Uterus (tissue), 4 donors: Measurements from ENCODE around the gene CHST8. TPM values are rescaled to one million over a fixed set of nuclear protein-coding genes. Genes with fewer than 3 reads are reported as not detected.

Source experiments
- DNase-seq, 2 donors: peaks; one replicate each; pipeline ENCODE4 v3.0.0-alpha.2; 2019 to 2020
- H3K27ac ChIP-seq, 2 donors: fragments of 200-600 bp; sonication (generic); 1 replicate in 1 of 2; 2 replicates in 1 of 2; pipeline ENCODE4 v1.5.1; 2016 to 2018
- H3K27me3 ChIP-seq, 2 donors: fragments of 200-600 bp; sonication (generic); one replicate each; pipeline ENCODE4 v1.5.1; 2018 to 2019; ENCODE audit warnings: control low read depth in 1 of 2
- H3K36me3 ChIP-seq, 2 donors: fragments of 200-600 bp; sonication (generic); one replicate each; pipeline ENCODE4 v1.5.1; 2019; ENCODE audit warnings: control low read depth in 1 of 2
- H3K4me1 ChIP-seq, 2 donors: fragments of 200-600 bp; sonication (generic); one replicate each; pipeline ENCODE4 v1.5.1; 2018 to 2019; ENCODE audit warnings: control low read depth in 1 of 2
- H3K4me3 ChIP-seq, 2 donors: fragments of 200-600 bp; sonication (generic); 1 replicate in 1 of 2; 2 replicates in 1 of 2; pipeline ENCODE4 v1.5.1; 2018 to 2019; ENCODE audit warnings: mild to moderate bottlenecking in 1 of 2
- H3K9me3 ChIP-seq, 2 donors: fragments of 200-600 bp; sonication (generic); one replicate each; pipeline ENCODE4 v1.5.1; 2019; ENCODE audit warnings: control low read depth in 1 of 2
- POLR2A ChIP-seq, 2 donors: fragments of 450-650 bp; IDR thresholded peaks; one replicate each; pipeline ENCODE4 v1.6.1; 2016; ENCODE audit warnings: antibody characterized with exemption in 2 of 2, mild to moderate bottlenecking in 1 of 2, moderate library complexity in 1 of 2
- intact Hi-C: fragments of 100-400 bp; cut with DNase I; formaldehyde crosslinking; loops from one replicate; pipeline ENCODE4 v1.15.1; 2023; ENCODE audit warnings: low total_unique reads
- total RNA-seq, 4 donors: library from RNA; depleted of rRNA in 3 of 4; stranded (reverse); fragments of >200 nt in 3 of 4; gene quantifications; one replicate each; pipeline versions ENCODE4 v1.1.0 to v1.2.4, GENCODE V29; 2014 to 2023
- TF ChIP-seq, protein P1 (sequence below), 4 experiments: fragments of 200-600 bp in 2 of 4; fragments of 450-650 bp in 2 of 4; sonication (generic) in 2 of 4; IDR thresholded peaks; one replicate each; pipeline ENCODE4 v1.5.1; 2016 to 2019; ENCODE audit warnings: antibody characterized with exemption in 4 of 4, mild to moderate bottlenecking in 2 of 4, moderate library complexity in 1 of 4
- donor health status: DM: yes; HTN: yes; CAD: no.

The CHST8 gene
- total RNA-seq, 4 donors from 2014 or later: 0.26 to 0.95 (median 0.69) TPM; not detected in 1

DNA sequence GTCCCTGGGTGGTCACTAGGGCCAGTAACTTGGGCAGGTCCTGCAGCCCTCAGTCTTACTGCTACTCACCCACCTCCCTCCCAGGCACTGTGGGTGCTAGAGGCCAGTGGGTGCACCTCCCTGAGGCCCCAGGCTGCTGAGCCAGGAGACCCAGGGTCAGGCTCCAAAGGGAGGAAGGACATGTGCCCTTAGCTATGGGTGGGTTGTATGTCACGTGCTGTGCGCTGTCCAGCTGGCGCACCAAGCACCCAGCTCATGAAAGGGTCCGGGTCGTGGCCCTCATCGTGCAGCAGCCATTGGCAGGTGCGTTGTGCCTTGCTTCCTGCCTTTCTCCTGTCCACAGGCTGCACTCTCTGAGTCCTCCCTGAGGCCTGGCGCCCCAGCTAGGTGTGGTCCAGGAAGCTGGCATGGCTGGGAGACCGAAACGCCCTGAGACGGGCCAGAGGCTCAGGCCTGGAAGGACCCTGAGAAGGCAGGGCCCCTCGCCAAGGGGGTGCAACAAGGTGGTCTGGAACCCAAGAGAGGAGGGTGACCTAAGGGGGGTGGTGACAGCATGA, 127.9 kb downstream of the CHST8 start:
- intact Hi-C loops: no loop called here
- no peak for DNase-seq
- no peaks in the 10 kb centered on the region for H3K36me3 ChIP-seq
- H3K9me3 ChIP-seq: no peaks in the 10 kb centered on the region
- no peak overlapping the region for H3K27ac ChIP-seq
- no peaks in the 10 kb centered on the region for H3K27me3 ChIP-seq
- no peaks in the 10 kb centered on the region for H3K4me1 ChIP-seq
- TF ChIP-seq, protein P1, sequence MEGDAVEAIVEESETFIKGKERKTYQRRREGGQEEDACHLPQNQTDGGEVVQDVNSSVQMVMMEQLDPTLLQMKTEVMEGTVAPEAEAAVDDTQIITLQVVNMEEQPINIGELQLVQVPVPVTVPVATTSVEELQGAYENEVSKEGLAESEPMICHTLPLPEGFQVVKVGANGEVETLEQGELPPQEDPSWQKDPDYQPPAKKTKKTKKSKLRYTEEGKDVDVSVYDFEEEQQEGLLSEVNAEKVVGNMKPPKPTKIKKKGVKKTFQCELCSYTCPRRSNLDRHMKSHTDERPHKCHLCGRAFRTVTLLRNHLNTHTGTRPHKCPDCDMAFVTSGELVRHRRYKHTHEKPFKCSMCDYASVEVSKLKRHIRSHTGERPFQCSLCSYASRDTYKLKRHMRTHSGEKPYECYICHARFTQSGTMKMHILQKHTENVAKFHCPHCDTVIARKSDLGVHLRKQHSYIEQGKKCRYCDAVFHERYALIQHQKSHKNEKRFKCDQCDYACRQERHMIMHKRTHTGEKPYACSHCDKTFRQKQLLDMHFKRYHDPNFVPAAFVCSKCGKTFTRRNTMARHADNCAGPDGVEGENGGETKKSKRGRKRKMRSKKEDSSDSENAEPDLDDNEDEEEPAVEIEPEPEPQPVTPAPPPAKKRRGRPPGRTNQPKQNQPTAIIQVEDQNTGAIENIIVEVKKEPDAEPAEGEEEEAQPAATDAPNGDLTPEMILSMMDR (IDR thresholded peaks at IDR 0.05): no peak
- no peak for TF ChIP-seq POLR2A (IDR thresholded peaks at IDR 0.05)
- no peak overlapping the region for H3K4me3 ChIP-seq

- no peak for TF ChIP-seq POLR2A (IDR thresholded peaks at IDR 0.05)
- TF ChIP-seq, protein P1 (IDR thresholded peaks at IDR 0.05): no peak
- intact Hi-C loops: no loop called here
Observed at GRCh38 chr19:33750587-33751435, 129.1 kb downstream of the CHST8 start.

DNA sequence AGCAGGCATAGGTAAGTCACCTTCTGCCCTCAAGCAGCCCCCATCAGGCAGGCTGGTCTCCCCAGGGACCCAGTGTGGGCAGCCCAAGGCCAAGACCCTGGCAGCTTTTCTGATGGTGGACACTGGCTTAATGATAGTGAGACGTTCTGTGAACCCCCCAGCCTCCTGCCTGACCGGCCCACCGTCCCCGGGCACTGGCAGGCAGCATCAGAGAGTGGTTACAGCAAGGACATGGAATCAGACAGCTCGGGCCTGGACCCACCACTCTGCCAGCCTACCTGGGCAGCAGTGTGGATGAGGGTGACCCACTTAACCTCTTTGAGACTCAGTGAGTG, 129.7 kb downstream of the CHST8 start:
- no peaks in the 10 kb centered on the region for H3K9me3 ChIP-seq
- no peak overlapping the region for H3K27ac ChIP-seq
- TF ChIP-seq, protein P1 (IDR thresholded peaks at IDR 0.05): no peak
- no peak for TF ChIP-seq POLR2A (IDR thresholded peaks at IDR 0.05)
- DNase-seq: no peak
- H3K36me3 ChIP-seq: no peaks in the 10 kb centered on the region
- no peak overlapping the region for H3K4me3 ChIP-seq
- H3K27me3 ChIP-seq: no peaks in the 10 kb centered on the region
- H3K4me1 ChIP-seq: no peaks in the 10 kb centered on the region
- intact Hi-C loops: no loop called here

More at GRCh38 chr19:33750587-33751435, 129.1 kb downstream of the CHST8 start:
- H3K9me3 ChIP-seq: no peaks in the 10 kb centered on the region
- H3K27me3 ChIP-seq: no peaks in the 10 kb centered on the region
- no peak overlapping the region for H3K4me3 ChIP-seq
- no peak for DNase-seq
- H3K27ac ChIP-seq: no peak overlapping the region
- H3K4me1 ChIP-seq: no peaks in the 10 kb centered on the region
- no peaks in the 10 kb centered on the region for H3K36me3 ChIP-seq

DNA sequence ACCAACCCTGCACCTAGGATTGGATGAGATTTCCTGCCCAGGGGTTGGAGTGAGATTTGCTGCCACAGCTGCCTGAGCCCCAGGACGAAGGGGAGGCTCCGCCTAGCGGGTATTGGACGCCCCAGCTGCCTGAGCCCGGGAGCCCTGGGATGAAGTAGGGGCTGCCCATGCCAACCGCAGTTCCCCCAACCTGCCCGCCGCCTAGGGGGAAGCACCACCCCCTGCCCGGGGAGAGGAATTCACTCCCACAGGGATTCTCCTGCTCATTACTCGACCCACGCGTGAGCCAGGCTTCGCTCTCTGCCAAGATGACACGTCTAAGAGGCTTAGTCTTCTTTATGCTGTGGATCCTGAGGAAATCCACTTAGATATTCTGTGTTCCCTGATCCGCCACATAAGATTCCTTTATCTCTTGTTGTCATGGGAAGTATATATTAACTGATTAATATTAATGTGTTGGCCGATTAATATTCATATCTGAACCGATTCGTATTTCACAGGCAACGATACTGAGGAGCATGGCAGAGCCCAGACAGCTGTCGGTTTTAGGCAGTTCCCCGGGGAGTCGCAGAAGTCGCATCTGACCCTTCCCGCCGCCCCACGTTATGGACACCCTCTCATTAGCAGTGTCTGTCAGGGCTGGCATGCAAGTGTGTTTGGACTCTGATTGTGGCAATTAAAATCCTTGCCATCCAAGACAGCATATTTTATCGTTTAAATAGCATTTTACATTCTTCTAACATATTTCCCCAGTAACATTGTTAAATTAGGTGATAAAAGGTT, 130.5 kb downstream of the CHST8 start:
- DNase-seq: no peak
- intact Hi-C loops: no loop called here
- H3K36me3 ChIP-seq: no peaks in the 10 kb centered on the region
- H3K4me1 ChIP-seq: no peaks in the 10 kb centered on the region
- H3K4me3 ChIP-seq: no peak overlapping the region
- no peak for TF ChIP-seq POLR2A (IDR thresholded peaks at IDR 0.05)
- TF ChIP-seq, protein P1 (IDR thresholded peaks at IDR 0.05): no peak
- no peaks in the 10 kb centered on the region for H3K9me3 ChIP-seq
- H3K27me3 ChIP-seq: no peaks in the 10 kb centered on the region
- H3K27ac ChIP-seq: no peak overlapping the region

- Histone ChIP-seq H3K36me3 (no peaks in the 10 kb centered on the region), H3K27ac (no peak overlapping the region), H3K4me3 (no peak overlapping the region), H3K4me1 (no peaks in the 10 kb centered on the region), H3K9me3 (no peaks in the 10 kb centered on the region), H3K27me3 (no peaks in the 10 kb centered on the region)
- TF ChIP-seq POLR2A (IDR thresholded peaks at IDR 0.05): no peak
- TF ChIP-seq, protein P1 (IDR thresholded peaks at IDR 0.05): no peak
- DNase-seq: no peak
- intact Hi-C loops: no loop called here
Observed at GRCh38 chr19:33752945-33753344, 131.2 kb downstream of the CHST8 start.
